T-cell (primary cell): ENCODE measurements around the gene LIN37. TPM values are rescaled to one million over a fixed set of nuclear protein-coding genes. Genes with fewer than 3 reads are reported as not detected.

ENCODE experiments used
- ATAC-seq, 4 experiments: fragments of 200-7000 bp in 3 of 4; fragments of 150-1000 bp in 1 of 4; cut with Tn5 transposase; replicated peaks in 1 of 4; 1 replicate in 3 of 4; 2 replicates in 1 of 4; pipeline ENCODE4 v1.10.0; 2021; ENCODE audit warnings: moderate library complexity in 3 of 4, mild to moderate bottlenecking in 2 of 4, moderate number of reproducible peaks in 1 of 4
- CTCF ChIA-PET, 2 donors: fragments of 300-600 bp; sonication (Branson Sonifier 250); formaldehyde crosslinking; loops; one replicate each; lab custom pipeline; 2022; ENCODE audit warnings: antibody characterized with exemption in 2 of 2; lab: Charles Lee
- POLR2A ChIA-PET, 2 donors: fragments of 300-600 bp; sonication (Branson Sonifier 250); formaldehyde crosslinking; loops; one replicate each; lab custom pipeline; 2022; ENCODE audit warnings: antibody characterized with exemption in 2 of 2; lab: Charles Lee
- DNase-seq, 35 experiments: peaks; one replicate each; pipeline versions ENCODE4 v3.0.0 to v3.0.0-alpha.2; 2013 to 2023
- H3K27ac ChIP-seq: one replicate; pipeline ENCODE4 v1.5.1; 2013; ENCODE audit warnings: low read length
- H3K27me3 ChIP-seq, 2 experiments: replicated peaks in 1 of 2; 1 replicate in 1 of 2; 2 replicates in 1 of 2; pipeline versions ENCODE4 v1.6.1 to v1.7.0; 2013; ENCODE audit warnings: low read length in 1 of 2, mixed read lengths in 1 of 2; ENCODE audit not compliant: control insufficient read depth in 2 of 2, insufficient read depth in 2 of 2; ENCODE audit errors: extremely low read depth in 1 of 2
- H3K36me3 ChIP-seq, 2 donors: 1 replicate in 1 of 2; 2 replicates in 1 of 2; pipeline versions ENCODE4 v1.6.1 to v1.7.0; 2013; ENCODE audit warnings: low read length in 1 of 2; ENCODE audit not compliant: control insufficient read depth in 2 of 2, insufficient read depth in 1 of 2; ENCODE audit errors: extremely low read depth in 1 of 2
- H3K4me1 ChIP-seq, 2 experiments: 1 replicate in 1 of 2; 2 replicates in 1 of 2; pipeline versions ENCODE4 v1.6.1 to v1.7.0; 2013; ENCODE audit warnings: low read length in 2 of 2, mixed read lengths in 1 of 2; ENCODE audit not compliant: insufficient read depth in 2 of 2, control insufficient read depth in 1 of 2; ENCODE audit errors: extremely low read depth in 1 of 2
- H3K4me3 ChIP-seq, 2 donors: 1 replicate in 1 of 2; 2 replicates in 1 of 2; pipeline versions ENCODE4 v1.5.1 to v1.7.0; 2013; ENCODE audit warnings: mild to moderate bottlenecking in 2 of 2, low read length in 1 of 2, moderate library complexity in 1 of 2; ENCODE audit not compliant: control insufficient read depth in 1 of 2; ENCODE audit errors: extremely low read depth in 1 of 2
- H3K9me3 ChIP-seq: 2 replicates; pipeline ENCODE4 v1.7.0; 2013
- H3K27ac Mint-ChIP-seq, 2 donors: one replicate each; pipeline ENCODE4 v1.8.0; 2020 to 2021; ENCODE audit warnings: mild to moderate bottlenecking in 2 of 2, mixed read lengths in 2 of 2
- H3K27me3 Mint-ChIP-seq, 2 donors: one replicate each; pipeline ENCODE4 v1.8.0; 2021 to 2022; ENCODE audit warnings: mixed read lengths in 2 of 2
- H3K36me3 Mint-ChIP-seq: one replicate; pipeline ENCODE4 v1.8.0; 2021; ENCODE audit warnings: mixed read lengths
- H3K4me1 Mint-ChIP-seq, 3 donors: one replicate each; pipeline ENCODE4 v1.8.0; 2020 to 2022; ENCODE audit warnings: mixed read lengths in 3 of 3, mild to moderate bottlenecking in 1 of 3
- H3K4me3 Mint-ChIP-seq, 3 donors: one replicate each; pipeline ENCODE4 v1.8.0; 2020 to 2022; ENCODE audit warnings: mild to moderate bottlenecking in 3 of 3, mixed read lengths in 3 of 3, moderate library complexity in 3 of 3
- H3K9me3 Mint-ChIP-seq, 3 donors: one replicate each; pipeline ENCODE4 v1.8.0; 2020 to 2022; ENCODE audit warnings: mixed read lengths in 3 of 3
- WGBS: methylation state at CpG from one replicate; pipeline ENCODE4 v1.1.5; 2013; ENCODE audit warnings: missing lambda C conversion rate; ENCODE audit not compliant: insufficient coverage; 5-methylcytosine and 5-hydroxymethylcytosine counted together
- total RNA-seq, 35 experiments: library from RNA in 6 of 35; stranded (reverse) in 6 of 35; fragments of 120-200 nt in 1 of 35; gene quantifications; one replicate each; pipeline versions ENCODE4 v1.2.1 to v1.2.4 and lab custom pipeline; 2013 to 2026

Gene LIN37
- total RNA-seq, 5 donors from 2014 or later (not counting 1 experiment from before 2014, with no cell fraction given) = 11.8 to 23.6 (median 22.8) TPM

GRCh38 chr19:35719402-35720162, 28.8 kb upstream of the LIN37 start:
- ChIA-PET POLR2A (interaction anchor here in 1 of 2 donors (1.1 kb wide), 1 partner anchor 29 kb away, joined by 4 read pairs; the partner anchor contains the start of gene LIN37), CTCF (interaction anchor here in 1 of 2 donors (0.6 kb wide), 2 partner anchors 32 to 186 kb away, joined by 3 to 13 read pairs; no protein-coding TSS in a partner anchor)
- Histone ChIP-seq H3K4me1 (peaks cover 7 to 47% of the 10 kb centered on the region in 2 experiments), H3K9me3 (no peaks in the 10 kb centered on the region), H3K27me3 (no peaks in the 10 kb centered on the region), H3K36me3 (peaks cover 25 to 40% of the 10 kb centered on the region in 2 donors), H3K27ac (no peak overlapping the region), H3K4me3 (peak overlapping the region in 1 of 2 donors; percentile 74)
- H3K4me1 Mint-ChIP-seq = peaks cover 38 to 48% (median 43%) of the 10 kb centered on the region in 3 donors
- H3K27me3 Mint-ChIP-seq = no peaks in the 10 kb centered on the region
- ATAC-seq (no peak), DNase-seq (no peak)
- H3K27ac Mint-ChIP-seq = peak overlapping the region; percentile 64 to 79
- H3K9me3 Mint-ChIP-seq = no peaks in the 10 kb centered on the region
- 95% methylated on average over 19 of the region's 32 CpGs for WGBS
- peaks cover 23% of the 10 kb centered on the region for H3K36me3 Mint-ChIP-seq
- peak overlapping the region; percentile 84 to 87 (median 84) for H3K4me3 Mint-ChIP-seq

- H3K27ac Mint-ChIP-seq = no peak overlapping the region
- 95% methylated on average over 8 of the region's 9 CpGs for WGBS
- H3K27ac ChIP-seq = no peak overlapping the region
These were observed 28.2 kb upstream of the LIN37 start for GRCh38 chr19:35720163-35720524.

DNA sequence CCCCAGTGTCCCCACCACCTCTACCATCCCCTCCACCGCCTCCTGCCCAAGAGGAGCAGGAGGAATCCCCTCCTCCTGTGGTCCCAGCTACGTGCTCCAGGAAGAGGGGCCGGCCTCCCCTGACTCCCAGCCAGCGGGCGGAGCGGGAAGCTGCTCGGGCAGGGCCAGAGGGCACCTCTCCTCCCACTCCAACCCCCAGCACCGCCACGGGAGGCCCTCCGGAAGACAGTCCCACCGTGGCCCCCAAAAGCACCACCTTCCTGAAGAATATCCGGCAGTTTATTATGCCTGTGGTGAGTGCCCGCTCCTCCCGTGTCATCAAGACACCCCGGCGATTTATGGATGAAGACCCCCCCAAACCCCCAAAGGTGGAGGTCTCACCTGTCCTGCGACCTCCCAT, 27.7 kb upstream of the LIN37 start:
- Histone ChIP-seq H3K27me3 (no peaks in the 10 kb centered on the region), H3K4me1 (peaks cover 6 to 37% of the 10 kb centered on the region in 2 experiments), H3K4me3 (no peak overlapping the region), H3K27ac (no peak overlapping the region), H3K36me3 (peaks cover 34 to 51% of the 10 kb centered on the region in 2 donors), H3K9me3 (no peaks in the 10 kb centered on the region)
- no peak overlapping the region for H3K27ac Mint-ChIP-seq
- H3K4me1 Mint-ChIP-seq = peaks cover 32 to 39% (median 37%) of the 10 kb centered on the region in 3 donors
- peaks cover 32% of the 10 kb centered on the region for H3K36me3 Mint-ChIP-seq
- H3K27me3 Mint-ChIP-seq = no peaks in the 10 kb centered on the region
- ATAC-seq = no peak
- DNase-seq = no peak
- ChIA-PET CTCF (no interaction called here), POLR2A (no interaction called here)
- H3K4me3 Mint-ChIP-seq = peak overlapping the region in 1 of 3 donors; percentile 25
- WGBS = 96% methylated on average over 6 of the region's 17 CpGs
- no peaks in the 10 kb centered on the region for H3K9me3 Mint-ChIP-seq

More at GRCh38 chr19:35720163-35720524, 28.2 kb upstream of the LIN37 start:
- peak overlapping the region; percentile 25 to 52 (median 41) for H3K4me3 Mint-ChIP-seq
- CTCF ChIA-PET = no interaction called here
- Histone ChIP-seq H3K4me3 (no peak overlapping the region), H3K36me3 (peaks cover 29 to 46% of the 10 kb centered on the region in 2 donors), H3K4me1 (peaks cover 7 to 42% of the 10 kb centered on the region in 2 experiments), H3K27me3 (no peaks in the 10 kb centered on the region), H3K9me3 (no peaks in the 10 kb centered on the region)
- peaks cover 27% of the 10 kb centered on the region for H3K36me3 Mint-ChIP-seq
- H3K27me3 Mint-ChIP-seq = no peaks in the 10 kb centered on the region
- DNase-seq = no peak
- no peaks in the 10 kb centered on the region for H3K9me3 Mint-ChIP-seq
- H3K4me1 Mint-ChIP-seq = peaks cover 33 to 43% (median 38%) of the 10 kb centered on the region in 3 donors
- POLR2A ChIA-PET = no interaction called here
- no peak for ATAC-seq

GRCh38 chr19:35721374-35721773, 27.0 kb upstream of the LIN37 start:
- ATAC-seq (no peak), DNase-seq (no peak)
- Mint-ChIP-seq H3K4me3 (peak overlapping the region in 1 of 3 donors; percentile 15), H3K36me3 (peaks cover 39% of the 10 kb centered on the region), H3K27me3 (no peaks in the 10 kb centered on the region), H3K4me1 (peaks cover 29 to 32% (median 30%) of the 10 kb centered on the region in 3 donors), H3K9me3 (no peaks in the 10 kb centered on the region), H3K27ac (no peak overlapping the region)
- Histone ChIP-seq H3K27me3 (no peaks in the 10 kb centered on the region), H3K27ac (no peak overlapping the region), H3K9me3 (no peaks in the 10 kb centered on the region), H3K4me3 (no peak overlapping the region), H3K4me1 (peaks cover 5 to 29% of the 10 kb centered on the region in 2 experiments), H3K36me3 (peaks cover 39 to 58% of the 10 kb centered on the region in 2 donors)
- 96% methylated on average over 11 of the region's 16 CpGs for WGBS
- CTCF ChIA-PET = no interaction called here
- POLR2A ChIA-PET = no interaction called here

DNA sequence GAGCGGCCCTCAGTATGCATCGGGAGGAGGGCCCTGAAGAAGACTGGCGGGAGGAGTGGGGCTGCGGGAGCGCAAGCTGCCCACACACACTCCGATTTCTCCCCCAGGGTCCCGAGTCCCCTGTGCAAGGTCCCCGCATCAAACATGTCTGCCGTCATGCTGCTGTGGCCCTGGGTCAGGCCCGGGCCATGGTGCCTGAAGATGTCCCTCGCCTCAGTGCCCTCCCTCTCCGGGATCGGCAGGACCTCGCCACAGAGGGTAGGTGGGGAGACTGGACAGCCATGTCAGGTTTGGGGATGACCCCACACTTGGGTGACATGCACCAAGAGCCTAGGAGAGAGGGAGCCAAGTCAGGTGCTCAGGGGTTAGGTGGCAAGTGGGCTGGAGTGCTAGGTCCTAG, 25.9 kb upstream of the LIN37 start:
- no peak overlapping the region for H3K27ac ChIP-seq
- Mint-ChIP-seq H3K4me1 (peaks cover 24 to 28% (median 26%) of the 10 kb centered on the region in 3 donors), H3K27ac (no peak overlapping the region), H3K36me3 (peaks cover 44% of the 10 kb centered on the region), H3K27me3 (no peaks in the 10 kb centered on the region), H3K9me3 (no peaks in the 10 kb centered on the region), H3K4me3 (no peak overlapping the region)
- CTCF ChIA-PET = no interaction called here
- H3K36me3 ChIP-seq = peaks cover 44 to 68% of the 10 kb centered on the region in 2 donors
- DNase-seq (no peak), ATAC-seq (no peak)
- no peaks in the 10 kb centered on the region for H3K9me3 ChIP-seq
- H3K27me3 ChIP-seq = no peaks in the 10 kb centered on the region
- peaks cover 5 to 21% of the 10 kb centered on the region in 2 experiments for H3K4me1 ChIP-seq
- WGBS = 95% methylated on average over 8 of the region's 14 CpGs
- no peak overlapping the region for H3K4me3 ChIP-seq
- POLR2A ChIA-PET = no interaction called here

- no peak overlapping the region for H3K27ac ChIP-seq
- DNase-seq (no peak), ATAC-seq (no peak)
- H3K36me3 ChIP-seq = peaks cover 47 to 72% of the 10 kb centered on the region in 2 donors
- Mint-ChIP-seq H3K27ac (no peak overlapping the region), H3K27me3 (no peaks in the 10 kb centered on the region), H3K4me1 (peaks cover 24 to 28% (median 26%) of the 10 kb centered on the region in 3 donors), H3K36me3 (peaks cover 44% of the 10 kb centered on the region), H3K9me3 (no peaks in the 10 kb centered on the region), H3K4me3 (no peak overlapping the region)
- no peak overlapping the region for H3K4me3 ChIP-seq
- POLR2A ChIA-PET = interaction anchor here in 1 of 2 donors (0.6 kb wide), 1 partner anchor 706 kb away, joined by 3 read pairs; no protein-coding TSS in a partner anchor
- H3K9me3 ChIP-seq = no peaks in the 10 kb centered on the region
- H3K4me1 ChIP-seq = peaks cover 5 to 21% of the 10 kb centered on the region in 2 experiments
- no peaks in the 10 kb centered on the region for H3K27me3 ChIP-seq
- CTCF ChIA-PET = interaction anchor here in 1 of 2 donors (0.6 kb wide), 1 partner anchor 24 kb away, joined by 8 read pairs; no protein-coding TSS in a partner anchor
- WGBS = 100% methylated on average over 14 of the region's 16 CpGs
These were observed 25.5 kb upstream of the LIN37 start for GRCh38 chr19:35722897-35723296.
